Stimulated activated effector memory CD8-positive, alpha-beta T cell treated with anti-CD3 and anti-CD28 coated beads, Interleukin-12 subunit alpha, Interleukin-12 subunit beta, amount 100 ng/mL, for 72 hours (primary cell): ENCODE data around the gene UPK3B.
"Not testable (repeated sequence)": the region's sequence is repeated elsewhere in the genome, so short reads cannot be mapped to it uniquely, and the experiment has no call there.

Source experiments
- ATAC-seq: fragments of 150-1000 bp; cut with Tn5 transposase; 2 replicates; pipeline ENCODE4 v1.10.0; 2021
- DNase-seq, 2 donors: peaks; one replicate each; pipeline ENCODE4 v3.0.0; 2021 to 2022; ENCODE audit warnings: low spot score in 2 of 2
- H3K27ac Mint-ChIP-seq: one replicate; pipeline ENCODE4 v1.8.0; 2022; ENCODE audit warnings: mild to moderate bottlenecking, mixed read lengths
- H3K36me3 Mint-ChIP-seq: one replicate; pipeline ENCODE4 v1.8.0; 2022; ENCODE audit warnings: mild to moderate bottlenecking, mixed read lengths
- H3K4me1 Mint-ChIP-seq: one replicate; pipeline ENCODE4 v1.8.0; 2022; ENCODE audit warnings: mixed read lengths
- H3K4me3 Mint-ChIP-seq: one replicate; pipeline ENCODE4 v1.8.0; 2022; ENCODE audit warnings: mild to moderate bottlenecking, mixed read lengths
- H3K9me3 Mint-ChIP-seq: one replicate; pipeline ENCODE4 v1.8.0; 2022; ENCODE audit warnings: mixed read lengths

The UPK3B gene

DNA sequence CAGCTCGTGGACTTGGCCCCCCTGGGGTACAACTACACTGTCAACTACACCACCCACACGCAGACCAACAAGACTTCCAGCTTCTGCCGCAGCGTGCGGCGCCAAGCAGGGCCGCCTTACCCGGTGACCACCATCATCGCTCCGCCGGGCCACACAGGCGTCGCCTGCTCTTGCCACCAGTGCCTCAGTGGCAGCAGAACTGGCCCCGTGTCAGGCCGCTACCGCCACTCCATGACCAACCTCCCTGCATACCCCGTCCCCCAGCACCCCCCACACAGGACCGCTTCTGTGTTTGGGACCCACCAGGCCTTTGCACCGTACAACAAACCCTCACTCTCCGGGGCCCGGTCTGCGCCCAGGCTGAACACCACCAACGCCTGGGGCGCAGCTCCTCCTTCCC, 27.7 kb upstream of the UPK3B start:
- not testable (repeated sequence) for H3K27ac Mint-ChIP-seq, ATAC-seq, H3K4me1 Mint-ChIP-seq, DNase-seq, H3K9me3 Mint-ChIP-seq, H3K4me3 Mint-ChIP-seq
- peaks cover 35% of the 10 kb centered on the region for H3K36me3 Mint-ChIP-seq

DNA sequence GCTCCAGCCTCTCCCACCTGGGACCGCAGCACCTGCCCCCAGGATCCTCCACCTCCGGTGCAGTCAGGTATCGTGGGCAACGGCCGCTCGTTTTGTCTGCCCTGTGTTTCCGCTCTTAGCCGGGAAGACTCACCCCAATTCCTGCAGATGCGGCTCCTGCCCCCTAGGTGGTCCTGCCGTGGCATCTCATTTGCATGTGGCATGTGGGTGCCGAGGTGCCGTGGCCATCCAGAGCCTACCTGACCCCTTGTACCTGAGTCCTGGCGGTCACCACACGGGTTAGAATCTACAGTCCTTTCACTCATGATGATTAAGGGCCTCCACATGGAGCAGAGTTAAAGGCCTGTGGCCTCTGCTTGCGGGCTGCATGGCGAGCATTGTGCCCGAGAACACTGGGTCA, 27.3 kb upstream of the UPK3B start:
- peak overlapping the region; percentile 50 for H3K27ac Mint-ChIP-seq
- ATAC-seq, H3K9me3 Mint-ChIP-seq, H3K4me1 Mint-ChIP-seq, H3K4me3 Mint-ChIP-seq, DNase-seq: not testable (repeated sequence)
- H3K36me3 Mint-ChIP-seq = peaks cover 35% of the 10 kb centered on the region

DNA sequence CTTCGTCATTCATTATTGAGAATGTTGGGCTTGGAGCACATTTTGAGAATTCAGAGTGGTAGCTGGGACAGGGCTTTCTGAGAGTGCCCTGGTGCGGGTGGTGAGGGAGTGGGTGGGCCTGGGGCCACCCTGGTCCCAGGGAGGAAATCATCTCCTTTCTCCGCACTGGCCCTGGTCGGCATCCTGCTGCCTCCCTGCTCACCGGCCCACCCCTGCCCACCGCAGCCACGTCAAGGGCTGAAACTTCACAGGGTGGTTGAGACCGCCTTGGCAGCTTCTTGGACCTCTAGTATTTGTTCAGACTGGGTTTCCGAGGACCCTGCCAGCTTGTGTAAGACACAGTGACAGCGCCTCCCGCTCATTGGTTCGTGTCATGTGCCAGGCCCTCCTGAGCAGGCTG, 25.9 kb upstream of the UPK3B start:
- not testable (repeated sequence) for ATAC-seq, H3K9me3 Mint-ChIP-seq, H3K27ac Mint-ChIP-seq, H3K4me3 Mint-ChIP-seq, H3K4me1 Mint-ChIP-seq
- H3K36me3 Mint-ChIP-seq = peaks cover 35% of the 10 kb centered on the region
- peak in 1 of 2 donors; percentile 40 for DNase-seq

DNA sequence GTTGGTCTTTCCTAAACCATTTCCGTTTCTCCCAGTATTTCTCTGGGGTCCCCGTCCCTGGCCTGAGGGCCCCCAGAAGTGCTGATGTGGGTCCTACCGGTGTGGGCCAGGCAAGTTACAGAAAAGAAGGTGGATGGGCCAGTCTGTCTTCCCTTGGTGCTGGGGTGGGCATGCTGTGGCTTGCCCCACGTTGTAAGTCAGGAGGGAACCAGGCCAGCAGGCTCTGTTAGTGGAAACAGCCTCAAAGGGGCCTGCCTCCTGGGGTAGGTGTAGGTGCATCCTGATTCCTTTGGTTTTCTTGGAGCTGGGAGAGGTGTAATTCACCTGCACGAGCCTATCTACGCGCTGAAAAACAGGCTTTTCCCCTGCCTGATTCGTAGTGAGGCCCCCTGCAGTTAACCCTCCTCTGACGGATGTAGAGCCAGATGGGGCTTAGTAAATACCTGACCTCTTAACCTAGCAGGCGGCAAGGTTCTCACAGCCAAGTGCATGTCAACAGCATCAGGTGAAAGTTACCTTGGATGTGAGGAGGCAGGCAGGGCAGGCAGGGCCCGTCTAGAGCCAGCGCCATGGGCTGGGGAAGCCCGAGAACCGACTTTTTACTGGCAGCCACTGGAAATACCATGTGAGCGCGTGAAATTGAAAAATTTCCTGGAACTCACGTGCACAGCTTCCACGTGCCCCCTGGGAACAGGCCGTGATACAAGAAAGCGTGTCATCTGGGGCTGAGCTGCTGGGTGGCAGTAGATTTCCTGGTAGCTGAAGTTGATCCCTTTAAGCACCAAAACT, 24.3 kb upstream of the UPK3B start:
- ATAC-seq (peak; percentile 12), DNase-seq (peak in 1 of 2 donors; percentile 45)
- not testable (repeated sequence) for H3K9me3 Mint-ChIP-seq, H3K4me3 Mint-ChIP-seq, H3K27ac Mint-ChIP-seq, H3K4me1 Mint-ChIP-seq
- H3K36me3 Mint-ChIP-seq = peaks cover 26% of the 10 kb centered on the region

DNA sequence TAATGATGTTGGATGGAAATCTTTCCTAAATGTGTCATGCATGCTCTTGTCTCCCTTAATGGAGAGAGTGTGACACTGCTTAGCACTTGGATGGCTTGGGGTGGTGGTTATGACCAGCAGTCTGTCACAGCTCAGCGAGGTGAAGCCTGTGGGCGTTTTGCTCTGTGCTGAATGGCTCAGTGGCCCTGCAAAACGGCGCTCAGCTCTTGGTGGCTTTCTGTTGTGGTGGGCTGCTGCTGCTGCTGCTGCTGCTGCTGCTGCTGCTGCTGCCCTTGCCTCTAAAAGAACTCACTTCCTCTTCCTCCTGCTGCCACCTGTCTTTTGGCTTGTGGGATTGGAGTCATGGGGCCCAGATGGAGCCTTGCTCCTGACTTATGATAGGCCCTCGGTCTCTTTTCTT, 23.7 kb upstream of the UPK3B start:
- DNase-seq (peak in 1 of 2 donors; percentile 48), ATAC-seq (peak; percentile 99)
- not testable (repeated sequence) for H3K27ac Mint-ChIP-seq, H3K4me1 Mint-ChIP-seq, H3K4me3 Mint-ChIP-seq, H3K9me3 Mint-ChIP-seq
- H3K36me3 Mint-ChIP-seq = peaks cover 21% of the 10 kb centered on the region

DNA sequence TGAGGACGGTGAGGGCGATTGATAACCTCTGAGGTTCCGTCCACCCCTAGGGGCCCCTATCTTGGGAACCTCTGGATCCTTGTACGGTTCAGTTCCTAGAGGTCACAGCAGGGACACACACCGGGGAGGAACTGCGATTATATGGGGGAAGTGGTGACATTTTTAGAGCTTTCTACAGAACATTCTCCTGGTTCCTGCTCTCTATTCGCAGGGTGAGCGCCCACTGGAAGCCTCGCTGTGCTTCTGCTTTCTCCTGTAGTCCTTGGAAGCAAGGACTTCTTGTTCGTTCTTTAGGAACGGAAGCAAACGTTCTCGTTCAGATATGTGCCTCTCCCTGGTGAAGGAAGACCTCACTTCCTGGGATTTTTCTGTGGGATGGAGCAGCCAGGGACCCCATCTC, 22.4 kb upstream of the UPK3B start:
- H3K27ac Mint-ChIP-seq, H3K4me1 Mint-ChIP-seq, DNase-seq, H3K4me3 Mint-ChIP-seq, H3K36me3 Mint-ChIP-seq, H3K9me3 Mint-ChIP-seq, ATAC-seq: not testable (repeated sequence)

DNA sequence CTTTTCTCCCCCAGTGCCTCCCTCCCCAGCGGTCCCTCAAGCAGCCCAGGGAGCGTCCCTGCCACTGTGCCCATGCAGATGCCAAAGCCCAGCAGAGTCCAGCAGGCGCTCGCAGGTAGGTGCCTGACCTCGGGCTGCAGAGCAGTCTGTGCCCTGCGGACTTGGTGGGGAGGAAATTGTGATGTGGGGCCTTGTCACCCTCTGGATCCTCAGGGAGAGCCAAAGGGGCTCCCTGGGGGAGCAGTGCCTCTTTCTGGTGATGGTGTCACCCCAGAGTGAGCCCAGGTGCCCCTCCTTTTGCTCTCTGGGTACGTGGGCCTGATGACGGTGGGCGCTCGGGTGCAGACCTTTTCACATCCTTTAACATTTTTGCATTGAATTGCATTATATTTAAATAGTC, 18.2 kb upstream of the UPK3B start:
- not testable (repeated sequence) for ATAC-seq, DNase-seq, H3K36me3 Mint-ChIP-seq, H3K4me3 Mint-ChIP-seq, H3K4me1 Mint-ChIP-seq, H3K9me3 Mint-ChIP-seq, H3K27ac Mint-ChIP-seq

DNA sequence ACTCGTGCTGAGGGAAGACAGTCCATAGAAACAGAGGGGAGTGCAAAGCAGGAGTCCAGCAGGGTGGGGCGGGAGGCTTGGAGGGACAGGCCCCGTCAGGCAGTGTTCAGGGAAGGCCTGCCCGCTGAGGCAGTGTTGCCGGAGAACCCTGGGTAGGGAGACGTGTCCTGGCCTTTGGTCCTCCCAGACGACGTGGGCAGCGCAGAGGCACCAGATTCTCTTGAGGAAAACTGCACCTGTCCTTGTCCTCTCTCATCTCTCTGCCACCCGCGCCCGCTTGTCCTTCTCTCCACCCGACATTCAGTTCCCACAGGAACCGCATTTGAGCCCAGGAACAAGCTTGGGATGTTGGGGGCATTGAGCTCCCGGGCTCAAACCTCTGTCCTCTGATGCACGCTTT, 14.6 kb upstream of the UPK3B start:
- not testable (repeated sequence) for H3K4me1 Mint-ChIP-seq, H3K27ac Mint-ChIP-seq, H3K36me3 Mint-ChIP-seq, H3K4me3 Mint-ChIP-seq, ATAC-seq, H3K9me3 Mint-ChIP-seq
- DNase-seq = peak in 1 of 2 donors; percentile 18

DNA sequence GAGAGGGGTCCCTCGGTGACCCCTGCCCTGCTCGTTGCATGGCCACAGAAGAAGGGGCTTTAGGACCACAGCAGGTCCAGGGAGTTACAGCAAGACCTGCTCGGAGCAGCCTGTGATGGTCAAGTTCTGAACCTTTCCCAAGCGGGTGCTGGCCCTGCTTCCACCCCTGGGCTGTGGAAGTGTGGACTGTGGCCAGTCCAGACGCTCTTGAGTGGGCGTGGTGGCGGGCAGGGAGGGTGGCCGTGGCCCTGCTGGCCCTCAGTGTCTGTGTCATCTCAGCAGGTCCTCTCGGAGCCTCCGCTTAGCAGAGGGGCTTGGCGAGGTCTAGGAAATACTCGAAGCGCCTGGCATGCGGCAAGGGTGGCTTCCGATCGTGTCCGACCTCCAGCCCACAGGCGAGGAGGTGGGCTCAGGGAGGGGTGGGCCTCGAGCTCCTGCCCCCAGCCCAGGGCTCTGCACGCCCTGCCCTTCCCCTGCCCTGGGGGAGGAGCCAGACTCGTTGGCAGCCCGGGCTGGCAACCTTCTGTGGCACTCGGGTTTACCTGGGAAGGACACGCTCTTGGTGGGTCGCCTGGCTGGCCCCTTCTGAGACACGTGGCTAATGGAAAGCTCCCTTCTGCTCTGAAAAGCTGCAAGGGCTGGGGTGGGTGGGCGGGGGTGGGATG, 12.3 kb upstream of the UPK3B start:
- H3K27ac Mint-ChIP-seq, H3K4me1 Mint-ChIP-seq, H3K36me3 Mint-ChIP-seq, DNase-seq, H3K9me3 Mint-ChIP-seq, H3K4me3 Mint-ChIP-seq, ATAC-seq: not testable (repeated sequence)

DNA sequence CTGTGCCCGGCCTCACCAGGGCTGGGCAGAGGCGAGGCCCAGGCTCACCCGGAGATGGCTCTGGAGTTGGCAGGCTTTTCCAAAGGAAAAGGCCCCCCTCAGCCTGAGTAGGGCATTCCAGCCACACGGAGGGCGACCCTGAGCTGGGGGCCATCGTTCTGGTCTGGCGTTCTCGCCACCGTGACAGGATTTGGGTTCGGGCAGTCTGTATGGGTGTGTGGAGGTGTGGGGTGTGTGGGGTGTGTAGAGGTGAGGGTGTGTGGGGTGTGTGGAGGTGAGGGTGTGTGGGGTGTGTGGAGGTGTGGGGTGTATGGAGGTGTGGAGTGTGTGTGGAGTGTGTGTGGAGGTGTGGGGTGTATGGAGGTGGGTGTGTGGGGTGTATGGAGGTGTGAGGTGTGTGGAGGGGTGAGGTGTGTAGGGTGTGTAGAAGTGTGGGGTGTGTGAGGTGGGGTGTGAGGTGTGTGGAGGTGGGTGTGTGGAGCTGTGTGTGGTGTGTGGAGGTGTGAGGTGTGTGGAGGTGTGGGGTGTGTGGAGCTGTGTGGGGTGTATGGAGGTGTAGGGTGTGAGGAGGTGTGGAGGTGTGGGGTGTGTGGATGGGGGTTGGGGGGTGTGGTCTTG, 11.7 kb upstream of the UPK3B start:
- not testable (repeated sequence) for ATAC-seq, H3K27ac Mint-ChIP-seq, H3K4me1 Mint-ChIP-seq, H3K9me3 Mint-ChIP-seq, DNase-seq, H3K36me3 Mint-ChIP-seq, H3K4me3 Mint-ChIP-seq

DNA sequence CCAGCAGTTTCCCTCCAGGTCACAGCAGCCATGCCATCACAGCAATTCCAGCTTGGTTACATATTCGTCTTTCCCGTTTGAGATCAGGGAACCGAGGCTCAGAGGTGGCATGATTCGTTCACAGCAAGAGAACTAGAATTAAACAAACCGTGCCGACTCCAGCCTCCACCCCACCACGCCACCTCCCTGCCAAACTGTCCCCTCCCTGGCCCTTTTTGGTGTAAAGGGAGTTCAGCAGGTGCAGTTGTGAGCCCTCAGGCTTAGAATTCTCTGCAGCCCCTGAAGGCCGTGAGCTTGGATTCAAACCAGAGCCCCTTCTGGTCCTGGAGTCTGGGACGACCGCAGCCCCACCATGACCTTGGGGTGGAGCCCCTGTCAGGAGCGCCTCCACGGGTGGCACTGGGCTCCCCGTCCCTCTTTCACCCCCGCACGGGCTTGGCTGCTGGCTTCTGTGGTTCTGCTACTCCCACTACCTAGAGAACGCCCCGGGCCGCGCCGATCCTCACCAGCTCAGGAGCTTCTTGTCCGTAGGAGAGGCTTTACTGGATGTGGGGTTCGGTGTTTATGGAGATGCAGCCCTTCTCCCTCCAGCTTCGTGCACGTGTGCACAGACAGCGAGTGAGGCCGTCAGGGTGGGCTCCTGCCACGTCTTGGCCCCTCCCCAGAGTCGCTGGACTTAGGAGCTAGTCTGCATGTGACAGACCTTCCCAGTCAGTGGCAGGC, 11.0 kb upstream of the UPK3B start:
- H3K27ac Mint-ChIP-seq, H3K9me3 Mint-ChIP-seq, H3K36me3 Mint-ChIP-seq, H3K4me3 Mint-ChIP-seq, H3K4me1 Mint-ChIP-seq: not testable (repeated sequence)
- ATAC-seq (peak; percentile 2), DNase-seq (peak in 1 of 2 donors; percentile 44)

DNA sequence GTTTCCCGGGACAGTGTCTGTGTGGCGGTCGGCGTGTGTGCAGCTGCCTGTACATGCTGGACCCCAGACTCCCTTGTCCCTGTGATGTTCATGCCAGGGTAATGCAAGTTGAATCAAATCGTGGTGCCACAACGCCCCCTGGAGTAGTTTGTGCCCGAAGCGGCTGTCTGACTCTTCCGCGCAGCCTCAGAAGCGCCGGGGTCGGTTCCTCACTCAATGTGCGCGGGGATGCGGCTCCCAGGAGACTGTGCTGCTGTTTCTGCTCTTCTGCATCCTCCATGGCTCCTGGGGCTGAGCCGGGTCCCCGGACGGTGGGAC, 10.5 kb upstream of the UPK3B start:
- ATAC-seq = peak; percentile 54
- H3K4me1 Mint-ChIP-seq, H3K9me3 Mint-ChIP-seq, H3K27ac Mint-ChIP-seq, H3K4me3 Mint-ChIP-seq, DNase-seq, H3K36me3 Mint-ChIP-seq: not testable (repeated sequence)

DNA sequence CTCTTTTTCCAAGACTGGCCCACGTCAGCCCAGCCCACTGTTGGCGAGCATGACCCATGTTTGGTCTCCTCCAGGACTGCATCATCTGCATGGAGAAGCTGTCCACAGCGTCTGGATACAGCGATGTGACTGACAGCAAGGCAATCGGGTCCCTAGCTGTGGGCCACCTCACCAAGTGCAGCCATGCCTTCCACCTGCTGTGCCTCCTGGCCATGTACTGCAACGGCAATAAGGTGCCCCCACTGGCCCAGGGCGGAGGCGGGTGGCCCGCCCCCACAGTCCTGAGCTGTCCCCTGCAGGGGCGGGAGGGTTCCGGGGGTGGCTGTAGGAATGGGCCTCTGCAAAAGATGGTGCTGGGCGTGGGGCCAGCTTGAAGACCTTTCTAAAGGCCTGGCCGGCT, 8.1 kb upstream of the UPK3B start:
- H3K27ac Mint-ChIP-seq, H3K9me3 Mint-ChIP-seq, ATAC-seq, H3K4me3 Mint-ChIP-seq, H3K36me3 Mint-ChIP-seq, H3K4me1 Mint-ChIP-seq: not testable (repeated sequence)
- DNase-seq = peak in 1 of 2 donors; percentile 42

DNA sequence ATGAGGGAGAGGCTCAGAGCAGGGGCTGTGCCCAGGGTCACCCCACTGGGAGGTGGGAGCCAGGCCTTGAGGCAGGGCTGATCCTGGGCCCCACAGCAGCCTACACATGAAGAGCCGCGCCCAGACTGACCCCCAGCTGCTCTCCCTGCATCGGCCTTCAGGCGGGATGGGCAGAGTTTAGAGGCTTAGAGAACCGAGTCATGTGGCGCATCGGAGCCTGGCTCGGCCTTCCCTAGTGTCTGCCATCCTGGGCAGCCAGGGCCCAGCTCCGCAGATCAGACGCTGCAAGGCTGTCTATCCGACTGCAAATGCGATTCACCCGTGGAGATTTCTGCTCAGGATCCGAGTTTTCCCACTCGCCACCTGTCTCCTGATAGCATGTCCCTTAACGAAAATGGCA, 7.5 kb upstream of the UPK3B start:
- H3K4me3 Mint-ChIP-seq, H3K9me3 Mint-ChIP-seq, H3K27ac Mint-ChIP-seq, H3K4me1 Mint-ChIP-seq, ATAC-seq, H3K36me3 Mint-ChIP-seq: not testable (repeated sequence)
- DNase-seq = peak in 1 of 2 donors; percentile 33

DNA sequence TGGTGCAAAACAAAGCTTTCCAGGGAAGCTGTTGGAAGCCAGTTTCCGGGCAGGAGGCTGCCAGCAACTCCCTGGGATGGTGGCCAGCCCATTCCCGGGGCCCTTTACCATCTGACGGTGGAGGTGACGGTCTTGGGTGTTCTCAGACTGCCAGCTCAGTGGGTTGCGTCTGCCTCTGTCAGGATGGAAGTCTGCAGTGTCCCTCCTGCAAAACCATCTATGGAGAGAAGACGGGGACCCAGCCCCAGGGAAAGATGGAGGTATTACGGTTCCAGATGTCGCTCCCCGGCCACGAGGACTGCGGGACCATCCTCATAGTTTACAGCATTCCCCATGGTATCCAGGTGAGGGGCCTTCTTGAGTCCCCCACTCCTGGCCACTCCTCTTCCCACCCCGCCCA, 7.1 kb upstream of the UPK3B start:
- not testable (repeated sequence) for ATAC-seq, H3K36me3 Mint-ChIP-seq, H3K4me1 Mint-ChIP-seq, H3K9me3 Mint-ChIP-seq, H3K27ac Mint-ChIP-seq, H3K4me3 Mint-ChIP-seq
- DNase-seq = peak in 1 of 2 donors; percentile 26
